Astrocyte (in vitro differentiated cells and primary cell): Measurements from ENCODE around the gene RO60. TPM values are rescaled to one million over a fixed set of nuclear protein-coding genes. Genes with fewer than 3 reads are reported as not detected.

ENCODE experiments used
- DNase-seq: peaks from one replicate; pipeline ENCODE4 v3.0.0-alpha.2; 2010; ENCODE audit warnings: low read depth
- FAIRE-seq: peaks from 2 replicates; lab custom pipeline; 2011; peaks lifted over from hg19 to GRCh38; lab: Jason Lieb, UNC
- H2AFZ ChIP-seq: 2 replicates; pipeline ENCODE4 v1.6.0; 2012; ENCODE audit warnings: low read depth, low read length, inconsistent platforms
- H3K27ac ChIP-seq: 2 replicates; pipeline ENCODE4 v1.5.1; 2011; ENCODE audit warnings: low read depth, low read length, inconsistent platforms
- H3K27me3 ChIP-seq: 2 replicates; pipeline ENCODE4 v1.6.0; 2011; ENCODE audit warnings: low read length, inconsistent platforms; ENCODE audit not compliant: insufficient read depth
- H3K36me3 ChIP-seq: 2 replicates; pipeline ENCODE4 v1.5.1; 2011; ENCODE audit warnings: low read length, inconsistent platforms; ENCODE audit not compliant: insufficient read depth
- H3K4me1 ChIP-seq: 2 replicates; pipeline ENCODE4 v1.5.1; 2011; ENCODE audit warnings: low read length, inconsistent platforms; ENCODE audit not compliant: insufficient read depth
- H3K4me2 ChIP-seq: 2 replicates; pipeline ENCODE4 v1.6.0; 2012; ENCODE audit warnings: low read length, inconsistent platforms
- H3K4me3 ChIP-seq: 2 replicates; pipeline ENCODE4 v1.5.1; 2011; ENCODE audit warnings: low read depth, mild to moderate bottlenecking, low read length, inconsistent platforms; ENCODE audit not compliant: insufficient read depth
- H3K79me2 ChIP-seq: 2 replicates; pipeline ENCODE4 v1.6.0; 2012; ENCODE audit warnings: mild to moderate bottlenecking, low read length, inconsistent platforms; ENCODE audit not compliant: insufficient read depth
- H3K9ac ChIP-seq: 2 replicates; pipeline ENCODE4 v1.6.0; 2012; ENCODE audit warnings: mild to moderate bottlenecking, low read length, inconsistent platforms
- H3K9me3 ChIP-seq: 2 replicates; pipeline ENCODE4 v1.5.1; 2012; ENCODE audit warnings: low read depth, mild to moderate bottlenecking, low read length, inconsistent platforms; ENCODE audit not compliant: insufficient read depth
- H4K20me1 ChIP-seq: 2 replicates; pipeline ENCODE4 v1.6.0; 2012; ENCODE audit warnings: low read length, inconsistent platforms; ENCODE audit not compliant: insufficient read depth
- H3K27ac Mint-ChIP-seq: one replicate; pipeline ENCODE4 v1.8.0; 2021; ENCODE audit warnings: mild to moderate bottlenecking, mixed read lengths; ENCODE audit not compliant: unreplicated experiment
- H3K27me3 Mint-ChIP-seq: one replicate; pipeline ENCODE4 v1.8.0; 2021; ENCODE audit warnings: low read depth, mixed read lengths; ENCODE audit not compliant: unreplicated experiment
- H3K36me3 Mint-ChIP-seq: one replicate; pipeline ENCODE4 v1.8.0; 2021; ENCODE audit warnings: low read depth, mixed read lengths; ENCODE audit not compliant: unreplicated experiment
- H3K4me1 Mint-ChIP-seq: one replicate; pipeline ENCODE4 v1.8.0; 2021; ENCODE audit warnings: low read depth, mixed read lengths; ENCODE audit not compliant: unreplicated experiment
- H3K4me3 Mint-ChIP-seq: one replicate; pipeline ENCODE4 v1.8.0; 2021; ENCODE audit warnings: mild to moderate bottlenecking, moderate library complexity, mixed read lengths; ENCODE audit not compliant: unreplicated experiment
- H3K9me3 Mint-ChIP-seq: one replicate; pipeline ENCODE4 v1.8.0; 2021; ENCODE audit warnings: mild to moderate bottlenecking, mixed read lengths; ENCODE audit not compliant: unreplicated experiment
- EZH2 ChIP-seq: IDR thresholded peaks from 2 replicates; pipeline ENCODE4 v1.6.1; 2012; ENCODE audit warnings: mild to moderate bottlenecking, low read length, inconsistent platforms; ENCODE audit not compliant: insufficient read depth
- total RNA-seq: library from RNA; stranded (reverse); gene quantifications from 2 replicates; pipeline ENCODE4 v1.2.1, GENCODE V29; 2021
- TF ChIP-seq, protein P1 (sequence below): IDR thresholded peaks from 2 replicates; pipeline ENCODE4 v1.5.1; 2011; ENCODE audit warnings: low read depth, mild to moderate bottlenecking, inconsistent platforms, low read length, moderate library complexity; ENCODE audit not compliant: insufficient read depth

Gene RO60
- total RNA-seq, 1 donor from 2014 or later, result 134 TPM

DNA sequence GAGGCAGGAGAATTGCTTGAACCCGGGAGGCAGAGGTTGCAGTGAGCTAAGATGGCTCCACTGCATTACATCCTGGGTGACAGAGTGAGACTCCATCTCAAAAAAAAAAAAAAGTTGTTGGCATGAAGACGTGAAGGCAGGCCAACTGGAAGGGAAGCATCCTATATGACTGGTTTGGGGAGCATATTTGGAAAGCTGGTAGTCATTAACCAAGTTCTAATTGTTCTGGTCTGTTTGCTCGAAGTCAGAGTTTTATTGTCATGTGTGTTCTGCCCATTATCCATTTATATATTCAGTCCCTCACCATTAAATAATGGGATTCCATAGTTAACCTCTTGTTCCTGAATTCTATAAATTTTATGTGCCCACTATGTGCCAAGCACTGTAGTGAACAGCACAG is 49.1 kb downstream of the RO60 start:
- H3K4me2 ChIP-seq, result no peak overlapping the region
- H3K4me1 ChIP-seq, result peaks cover 24% of the 10 kb centered on the region
- TF ChIP-seq EZH2, result no peak
- TF ChIP-seq, protein P1, sequence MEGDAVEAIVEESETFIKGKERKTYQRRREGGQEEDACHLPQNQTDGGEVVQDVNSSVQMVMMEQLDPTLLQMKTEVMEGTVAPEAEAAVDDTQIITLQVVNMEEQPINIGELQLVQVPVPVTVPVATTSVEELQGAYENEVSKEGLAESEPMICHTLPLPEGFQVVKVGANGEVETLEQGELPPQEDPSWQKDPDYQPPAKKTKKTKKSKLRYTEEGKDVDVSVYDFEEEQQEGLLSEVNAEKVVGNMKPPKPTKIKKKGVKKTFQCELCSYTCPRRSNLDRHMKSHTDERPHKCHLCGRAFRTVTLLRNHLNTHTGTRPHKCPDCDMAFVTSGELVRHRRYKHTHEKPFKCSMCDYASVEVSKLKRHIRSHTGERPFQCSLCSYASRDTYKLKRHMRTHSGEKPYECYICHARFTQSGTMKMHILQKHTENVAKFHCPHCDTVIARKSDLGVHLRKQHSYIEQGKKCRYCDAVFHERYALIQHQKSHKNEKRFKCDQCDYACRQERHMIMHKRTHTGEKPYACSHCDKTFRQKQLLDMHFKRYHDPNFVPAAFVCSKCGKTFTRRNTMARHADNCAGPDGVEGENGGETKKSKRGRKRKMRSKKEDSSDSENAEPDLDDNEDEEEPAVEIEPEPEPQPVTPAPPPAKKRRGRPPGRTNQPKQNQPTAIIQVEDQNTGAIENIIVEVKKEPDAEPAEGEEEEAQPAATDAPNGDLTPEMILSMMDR, result no peak
- Mint-ChIP-seq H3K36me3 (peaks cover 2% of the 10 kb centered on the region), H3K27ac (peak overlapping the region; percentile 8), H3K27me3 (no peaks in the 10 kb centered on the region), H3K9me3 (no peaks in the 10 kb centered on the region), H3K4me3 (no peak overlapping the region), H3K4me1 (peaks cover 27% of the 10 kb centered on the region)
- H3K27me3 ChIP-seq, result no peaks in the 10 kb centered on the region
- no peak overlapping the region for H2AFZ ChIP-seq
- FAIRE-seq (no peak), DNase-seq (no peak)
- no peak overlapping the region for H3K27ac ChIP-seq
- no peaks in the 10 kb centered on the region for H3K9me3 ChIP-seq
- peaks cover 10% of the 10 kb centered on the region for H3K79me2 ChIP-seq
- no peak overlapping the region for H3K9ac ChIP-seq
- H4K20me1 ChIP-seq, result peaks cover 3% of the 10 kb centered on the region
- no peaks in the 10 kb centered on the region for H3K36me3 ChIP-seq
- H3K4me3 ChIP-seq, result no peak overlapping the region

Other genes starting within 250 kb of the RO60 start
- gene UCHL5, start 252 bp upstream of the RO60 start, total RNA-seq, result 26.4 and 33.3 TPM in 2 replicates
- gene GLRX2, start 45.8 kb downstream of the RO60 start, total RNA-seq, result 37.0 and 37.1 TPM in 2 replicates
- gene CDC73, start 62.4 kb downstream of the RO60 start, total RNA-seq, result 72.9 and 77.7 TPM in 2 replicates
- 0.39 and 0.60 TPM in 2 replicates for gene B3GALT2, start 127.0 kb downstream of the RO60 start, total RNA-seq